Measurements from ENCODE around the gene FZD4. TPM values are rescaled to one million over a fixed set of nuclear protein-coding genes. Genes with fewer than 3 reads are reported as not detected.

The FZD4 gene
- total RNA-seq = 14.6 and 29.1 TPM in 2 replicates

DNA sequence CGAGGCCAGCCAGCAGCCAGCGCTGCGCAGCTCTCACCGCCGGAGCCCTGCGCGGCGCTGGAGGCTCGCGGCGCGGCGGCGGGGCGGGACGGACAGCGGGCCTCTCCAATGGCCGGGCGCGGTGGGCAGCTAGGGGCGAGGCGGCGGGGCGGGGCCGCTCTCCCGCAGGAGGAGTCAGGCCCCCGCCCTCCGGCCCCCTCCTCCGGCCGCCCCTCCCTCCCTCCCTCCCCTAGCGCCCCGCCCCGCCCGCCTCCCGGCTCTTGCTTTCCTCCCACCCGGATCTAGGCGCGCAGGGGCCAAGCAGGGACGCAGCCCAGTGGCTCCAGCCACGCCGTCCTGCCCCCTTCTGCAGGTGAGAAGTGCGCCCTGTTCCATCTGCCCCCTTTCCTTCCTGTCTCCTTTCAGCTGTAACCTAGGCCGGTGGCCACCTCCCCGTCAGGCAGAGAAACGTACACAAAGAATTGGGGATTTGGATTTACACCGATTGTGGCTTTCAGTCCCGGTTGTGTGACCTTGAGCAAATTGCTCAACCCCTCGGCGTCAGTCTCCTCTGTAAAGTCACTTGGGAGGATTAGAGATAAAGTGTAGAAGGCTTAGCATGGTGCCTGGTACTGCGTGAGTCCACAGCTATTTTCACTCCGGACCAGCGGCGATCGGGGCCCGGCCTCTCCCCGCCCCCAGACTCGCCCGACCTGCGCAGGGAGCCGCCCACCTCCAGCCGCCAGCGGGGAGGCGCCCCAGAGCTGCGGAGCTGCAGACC lies at the start of gene FZD4:
FZD4 (minus strand) TSS at position 35 of the 760 bp plus-strand sequence. CDS start 310 bp downstream, outside the sequence.

Other genes starting within 250 kb of the FZD4 start
- gene PRSS23, start 154.9 kb downstream of the FZD4 start, total RNA-seq = 161 and 254 TPM in 2 replicates
- 19.7 and 20.0 TPM in 2 replicates for gene TMEM135, start 82.5 kb upstream of the FZD4 start, total RNA-seq